GM12878 (cell line): Measurements from ENCODE around the gene TTLL11.

ENCODE experiments used
- EP300 ChIP-seq, 2 experiments: fragments of 150-350 bp in 1 of 2; IDR thresholded peaks; 2 replicates each; pipeline ENCODE4 v1.6.1; 2011 to 2012; ENCODE audit warnings: low read depth in 2 of 2, low read length in 2 of 2, borderline replicate concordance in 1 of 2, improper control_type of control experiment in 1 of 2, inconsistent platforms in 1 of 2; ENCODE audit not compliant: control insufficient read depth in 1 of 2
- POLR2AphosphoS5 ChIP-seq: IDR thresholded peaks from 2 replicates; pipeline ENCODE4 v1.6.1; 2011; ENCODE audit warnings: mild to moderate bottlenecking, low read length, inconsistent platforms
- SMC3 ChIP-seq: IDR thresholded peaks from 2 replicates; pipeline ENCODE4 v1.6.1; 2011; ENCODE audit warnings: low read length, improper control_type of control experiment, borderline replicate concordance
- SRF ChIP-seq, 2 experiments: IDR thresholded peaks; 2 replicates each; pipeline ENCODE4 v1.6.1; 2011; ENCODE audit warnings: low read depth in 2 of 2, low read length in 2 of 2, mild to moderate bottlenecking in 1 of 2, moderate library complexity in 1 of 2
- YY1 ChIP-seq: IDR thresholded peaks from 2 replicates; pipeline ENCODE4 v1.6.1; 2011; ENCODE audit warnings: low read depth, mild to moderate bottlenecking, low read length

DNA sequence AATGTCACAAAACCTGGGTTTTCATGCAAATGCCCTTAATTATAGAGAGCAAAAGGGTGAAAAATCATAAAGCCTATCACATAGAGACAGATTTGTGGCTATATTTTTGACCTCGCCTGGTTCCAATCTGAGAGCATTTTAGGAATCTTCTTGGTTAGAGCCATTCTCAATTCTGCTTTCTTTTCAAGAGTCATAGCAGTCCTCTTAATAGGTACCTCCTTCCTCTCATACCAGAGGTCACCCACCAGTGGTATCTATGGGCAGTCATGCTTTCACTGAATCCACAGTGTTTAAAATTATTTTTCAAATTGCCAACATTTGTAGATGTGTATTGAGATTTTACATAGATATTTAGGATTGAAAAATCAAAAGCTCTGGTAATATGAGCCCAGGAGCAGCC lies 226.2 kb downstream of the TTLL11 start:
- TF ChIP-seq POLR2AphosphoS5 (no peak), EP300 (IDR thresholded peaks at IDR 0.05; ENCODE audit: borderline replicate concordance in 1 of 2, control insufficient read depth in 1 of 2, low read depth in 2 of 2, low read length in 2 of 2) (no peak), YY1 (no peak), SMC3 (no peak), SRF (IDR thresholded peaks at IDR 0.05; ENCODE audit: low read depth in 2 of 2, low read length in 2 of 2) (no peak)
